Calu3 (cell line): ENCODE data around the gene YIPF2. TPM values are rescaled to one million over a fixed set of nuclear protein-coding genes. Genes with fewer than 3 reads are reported as not detected.
A peak's percentile ranks its signal among the peaks of the same experiment; 100 is the strongest.

ENCODE experiments used
- Bru-seq: library from RNA; stranded (reverse); fragments of 400-500 nt; gene quantifications from one replicate; lab custom pipeline; 2021; lab: Mats Ljungman, UMichigan
- BruChase-seq, 2 experiments: library from RNA; stranded (reverse); fragments of 400-500 nt; gene quantifications; one replicate each; lab custom pipeline; 2021; lab: Mats Ljungman, UMichigan
- BruUV-seq: library from RNA; stranded (reverse); fragments of 400-500 nt; replicated peaks from 2 replicates; lab custom pipeline; 2021; lab: Mats Ljungman, UMichigan
- CTCF ChIA-PET: fragments of 300-600 bp; sonication (Branson Sonifier 250); formaldehyde crosslinking; loops from one replicate; lab custom pipeline; 2022; ENCODE audit warnings: antibody characterized with exemption; lab: Charles Lee
- DNase-seq: peaks from one replicate; pipeline ENCODE4 v3.0.0; 2022
- H3K27ac Mint-ChIP-seq: one replicate; pipeline ENCODE4 v1.8.0; 2022; ENCODE audit warnings: mixed read lengths; ENCODE audit not compliant: unreplicated experiment
- H3K27me3 Mint-ChIP-seq: one replicate; pipeline ENCODE4 v1.8.0; 2022; ENCODE audit warnings: mixed read lengths; ENCODE audit not compliant: unreplicated experiment
- H3K36me3 Mint-ChIP-seq: one replicate; pipeline ENCODE4 v1.8.0; 2022; ENCODE audit warnings: mild to moderate bottlenecking, moderate library complexity, mixed read lengths; ENCODE audit not compliant: insufficient read depth, unreplicated experiment
- H3K4me1 Mint-ChIP-seq: one replicate; pipeline ENCODE4 v1.8.0; 2022; ENCODE audit warnings: mild to moderate bottlenecking, low read depth, mixed read lengths; ENCODE audit not compliant: unreplicated experiment
- H3K4me3 Mint-ChIP-seq: one replicate; pipeline ENCODE4 v1.8.0; 2022; ENCODE audit warnings: mild to moderate bottlenecking, low read depth, moderate library complexity, mixed read lengths; ENCODE audit not compliant: unreplicated experiment
- H3K9me3 Mint-ChIP-seq: one replicate; pipeline ENCODE4 v1.8.0; 2022; ENCODE audit warnings: low read depth, mixed read lengths; ENCODE audit not compliant: unreplicated experiment
- intact Hi-C: fragments of 100-400 bp; cut with micrococcal nuclease; formaldehyde crosslinking; loops from one replicate; pipeline ENCODE4 v1.10.0; 2022; ENCODE audit not compliant: unreplicated experiment
- long read RNA-seq: library from polyadenylated mRNA; stranded (forward); transcript quantifications from one replicate; pipeline ENCODE4 v2.0.0, GENCODE V29; 2022
- total RNA-seq: library from RNA; stranded (reverse); gene quantifications from 2 replicates; pipeline ENCODE4 v1.2.3, GENCODE V29; 2022
- TF ChIP-seq, protein P1 (sequence below): fragments of 200-600 bp; IDR thresholded peaks from one replicate; pipeline ENCODE4 v1.8.0; 2022; ENCODE audit warnings: antibody characterized with exemption; ENCODE audit not compliant: unreplicated experiment

Gene YIPF2
- 37.8 and 46.0 TPM in 2 replicates for total RNA-seq
- Bru-seq, nascent RNA, result percentile 41 among the genes with signal in this experiment
- BruChase-seq, experiment 1, labeled RNA remaining after a 6-hour chase, result percentile 68 among the genes with signal in this experiment
- BruChase-seq, experiment 2, labeled RNA remaining after a 2-hour chase, result percentile 61 among the genes with signal in this experiment
- long read RNA-seq, transcript YIPF2-204 (10 exons, 1,550 nt), result major isoform, 26 of 46 reads
- long read RNA-seq, partial matches to known transcripts, result 4 of 46 reads
- long read RNA-seq, other reads (novel, unspliced or antisense), result 13 of 46 reads

DNA sequence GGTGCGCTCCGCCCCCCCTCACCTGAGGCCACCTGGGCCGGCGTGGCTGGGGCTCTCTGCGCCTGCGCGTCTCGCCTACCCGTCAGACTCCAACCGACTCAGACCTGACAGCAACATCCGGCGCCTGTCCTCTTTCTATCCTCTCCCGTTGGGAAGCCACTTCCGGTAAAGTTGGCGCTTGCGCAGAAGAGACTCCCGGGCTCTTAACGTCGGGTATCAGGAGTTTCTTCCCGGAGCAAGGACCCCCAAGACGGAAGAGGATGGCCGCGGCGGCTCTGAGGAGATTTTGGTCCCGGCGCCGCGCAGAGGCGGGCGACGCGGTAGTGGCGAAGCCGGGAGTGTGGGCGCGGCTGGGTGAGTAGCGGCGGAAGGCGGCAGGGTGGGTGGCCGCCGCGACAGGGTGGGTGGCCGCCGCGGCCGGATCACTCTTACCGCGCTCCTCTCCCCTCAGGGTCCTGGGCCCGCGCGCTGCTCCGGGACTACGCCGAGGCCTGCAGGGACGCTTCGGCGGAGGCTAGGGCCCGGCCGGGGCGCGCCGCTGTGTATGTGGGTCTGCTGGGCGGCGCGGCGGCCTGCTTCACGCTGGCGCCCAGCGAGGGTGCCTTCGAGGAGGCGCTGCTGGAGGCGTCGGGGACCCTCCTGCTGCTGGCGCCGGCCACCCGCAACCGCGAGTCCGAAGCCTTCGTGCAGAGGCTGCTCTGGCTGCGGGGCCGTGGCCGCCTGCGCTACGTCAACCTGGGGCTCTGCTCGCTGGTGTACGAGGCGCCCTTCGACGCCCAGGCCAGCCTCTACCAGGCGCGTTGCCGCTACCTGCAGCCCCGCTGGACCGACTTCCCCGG lies at the start of gene YIPF2, which contains the start of gene TIMM29:
YIPF2 (minus strand) TSS at position 77 of the 839 bp plus-strand sequence. CDS start 229 bp downstream, outside the sequence.
TIMM29 (plus strand) TSS at position 249 of the 839 bp plus-strand sequence; CDS start at position 261, 12 bp downstream.
- peak; percentile 93 for DNase-seq
- BruUV-seq, result no TSS peak
- Mint-ChIP-seq H3K9me3 (no peaks in the 10 kb centered on the region), H3K4me3 (peak within 1 kb of the TSS; percentile 89), H3K4me1 (no peaks in the 10 kb centered on the region), H3K27me3 (no peaks in the 10 kb centered on the region), H3K27ac (peak within 1 kb of the TSS; percentile 79), H3K36me3 (peaks cover 41% of the 10 kb centered on the region)
- intact Hi-C loops, result no loop called here
- CTCF ChIA-PET, result no interaction called here
- TF ChIP-seq, protein P1, sequence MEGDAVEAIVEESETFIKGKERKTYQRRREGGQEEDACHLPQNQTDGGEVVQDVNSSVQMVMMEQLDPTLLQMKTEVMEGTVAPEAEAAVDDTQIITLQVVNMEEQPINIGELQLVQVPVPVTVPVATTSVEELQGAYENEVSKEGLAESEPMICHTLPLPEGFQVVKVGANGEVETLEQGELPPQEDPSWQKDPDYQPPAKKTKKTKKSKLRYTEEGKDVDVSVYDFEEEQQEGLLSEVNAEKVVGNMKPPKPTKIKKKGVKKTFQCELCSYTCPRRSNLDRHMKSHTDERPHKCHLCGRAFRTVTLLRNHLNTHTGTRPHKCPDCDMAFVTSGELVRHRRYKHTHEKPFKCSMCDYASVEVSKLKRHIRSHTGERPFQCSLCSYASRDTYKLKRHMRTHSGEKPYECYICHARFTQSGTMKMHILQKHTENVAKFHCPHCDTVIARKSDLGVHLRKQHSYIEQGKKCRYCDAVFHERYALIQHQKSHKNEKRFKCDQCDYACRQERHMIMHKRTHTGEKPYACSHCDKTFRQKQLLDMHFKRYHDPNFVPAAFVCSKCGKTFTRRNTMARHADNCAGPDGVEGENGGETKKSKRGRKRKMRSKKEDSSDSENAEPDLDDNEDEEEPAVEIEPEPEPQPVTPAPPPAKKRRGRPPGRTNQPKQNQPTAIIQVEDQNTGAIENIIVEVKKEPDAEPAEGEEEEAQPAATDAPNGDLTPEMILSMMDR, result no peak

DNA sequence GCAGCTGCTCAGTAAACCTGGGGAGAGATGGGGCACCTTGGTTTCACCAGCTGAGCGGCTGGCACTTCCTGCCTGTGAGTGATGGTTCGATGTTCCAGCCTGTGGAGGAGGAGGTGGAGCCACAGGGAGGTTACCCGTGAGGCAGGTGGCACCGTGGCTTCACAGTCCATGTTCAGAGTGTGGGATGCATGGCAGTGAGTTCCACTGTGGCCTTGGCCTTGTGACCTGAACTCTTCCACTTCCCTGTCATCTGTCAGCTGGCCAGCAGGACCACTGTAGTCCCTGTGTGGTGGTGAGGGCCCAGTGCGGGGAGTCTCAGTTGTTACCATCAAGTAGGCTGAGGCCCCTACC lies 49.3 kb upstream of the YIPF2 start:
- no peaks in the 10 kb centered on the region for H3K27me3 Mint-ChIP-seq
- BruUV-seq, result no TSS peak
- TF ChIP-seq, protein P1, result no peak
- CTCF ChIA-PET, result no interaction called here
- H3K27ac Mint-ChIP-seq, result no peak overlapping the region
- H3K9me3 Mint-ChIP-seq, result no peaks in the 10 kb centered on the region
- H3K4me1 Mint-ChIP-seq, result peaks cover 12% of the 10 kb centered on the region
- no peak overlapping the region for H3K4me3 Mint-ChIP-seq
- peaks cover 8% of the 10 kb centered on the region for H3K36me3 Mint-ChIP-seq
- intact Hi-C loops, result no loop called here
- no peak for DNase-seq

DNA sequence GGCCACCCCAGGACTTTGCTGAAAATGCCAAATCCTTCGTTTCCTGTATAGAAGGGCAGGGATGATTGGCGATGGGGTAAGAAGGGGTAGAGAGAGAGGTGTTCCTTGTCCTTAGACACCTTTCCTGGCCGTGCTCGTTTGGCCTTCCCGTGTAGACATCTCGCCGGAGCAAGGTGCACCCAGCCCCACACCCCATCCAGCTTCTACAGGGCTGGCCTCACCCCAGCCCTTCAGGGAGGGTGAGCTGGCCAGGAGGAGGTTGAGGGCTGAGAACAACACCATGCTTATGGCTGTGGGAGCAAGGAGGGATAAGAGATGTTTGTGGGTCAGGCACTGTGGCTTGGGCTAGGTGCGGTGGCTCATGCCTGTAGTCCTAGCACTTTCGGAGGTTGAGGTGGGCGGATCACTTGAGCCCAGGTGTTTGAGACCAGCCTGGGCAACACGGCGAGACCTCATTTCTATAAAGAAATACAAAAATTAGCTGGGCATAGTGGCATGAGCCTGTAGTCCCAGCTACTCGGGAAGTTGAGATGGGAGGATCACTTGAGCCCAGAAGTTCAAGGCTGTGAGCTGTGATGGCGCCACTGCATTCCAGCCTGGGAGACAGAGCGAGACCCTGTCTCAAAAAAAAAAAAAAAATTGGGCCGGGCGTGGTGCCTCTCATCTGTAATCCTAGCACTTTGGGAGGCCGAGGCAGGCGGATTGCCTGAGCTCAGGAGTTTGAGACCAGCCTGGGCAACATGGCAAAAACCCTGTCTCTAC lies 47.9 kb upstream of the YIPF2 start:
- H3K4me3 Mint-ChIP-seq, result peak overlapping the region; percentile 56
- CTCF ChIA-PET, result interaction anchor here (1.0 to 1.2 kb wide), 3 partner anchors 11 to 24 kb away, joined by 3 to 7 read pairs (median 5); no protein-coding TSS in a partner anchor
- H3K27ac Mint-ChIP-seq, result peak overlapping the region; percentile 71
- DNase-seq, result no peak
- H3K9me3 Mint-ChIP-seq, result no peaks in the 10 kb centered on the region
- peaks cover 8% of the 10 kb centered on the region for H3K36me3 Mint-ChIP-seq
- intact Hi-C loops, result no loop called here
- TF ChIP-seq, protein P1, result no peak
- BruUV-seq, result no TSS peak
- H3K4me1 Mint-ChIP-seq, result peaks cover 12% of the 10 kb centered on the region
- no peaks in the 10 kb centered on the region for H3K27me3 Mint-ChIP-seq
